Trophoblast cell (in vitro differentiated cells and primary cell): ENCODE results near the gene ARL2BP.

Experiments used
- DNase-seq, 2 donors: peaks; one replicate each; pipeline ENCODE4 v3.0.0-alpha.2; 2016
- H2AFZ ChIP-seq: 2 replicates; pipeline ENCODE4 v1.6.1; 2013; ENCODE audit warnings: low read length, moderate library complexity, mild to moderate bottlenecking; ENCODE audit not compliant: insufficient read depth, poor library complexity
- H2AK5ac ChIP-seq: 2 replicates; pipeline ENCODE4 v1.6.1; 2013; ENCODE audit warnings: mild to moderate bottlenecking, low read length
- H2BK120ac ChIP-seq: 2 replicates; pipeline ENCODE4 v1.6.1; 2013; ENCODE audit warnings: low read length, mild to moderate bottlenecking, moderate library complexity; ENCODE audit not compliant: insufficient read depth, poor library complexity
- H2BK12ac ChIP-seq: 2 replicates; pipeline ENCODE4 v1.6.1; 2013; ENCODE audit warnings: mild to moderate bottlenecking, low read length, moderate library complexity
- H2BK5ac ChIP-seq: 2 replicates; pipeline ENCODE4 v1.6.1; 2013; ENCODE audit warnings: low read length, low read depth, moderate library complexity, mild to moderate bottlenecking; ENCODE audit not compliant: poor library complexity
- H3K14ac ChIP-seq: 2 replicates; pipeline ENCODE4 v1.6.1; 2013; ENCODE audit warnings: mild to moderate bottlenecking, low read length
- H3K18ac ChIP-seq: 2 replicates; pipeline ENCODE4 v1.6.1; 2013; ENCODE audit warnings: mild to moderate bottlenecking, low read length
- H3K23ac ChIP-seq: 2 replicates; pipeline ENCODE4 v1.6.1; 2013; ENCODE audit warnings: low read length
- H3K27ac ChIP-seq: 2 replicates; pipeline ENCODE4 v1.5.1; 2013; ENCODE audit warnings: low read depth, mild to moderate bottlenecking, inconsistent platforms, low read length, moderate library complexity
- H3K27me3 ChIP-seq: 2 replicates; pipeline ENCODE4 v1.6.1; 2013; ENCODE audit warnings: inconsistent platforms, mild to moderate bottlenecking, low read length, moderate library complexity; ENCODE audit not compliant: insufficient read depth
- H3K36me3 ChIP-seq, 2 experiments: 1 replicate in 1 of 2; 2 replicates in 1 of 2; pipeline ENCODE4 v1.6.1; 2013; ENCODE audit warnings: low read length in 2 of 2, mild to moderate bottlenecking in 2 of 2, moderate library complexity in 1 of 2; ENCODE audit not compliant: insufficient read depth in 2 of 2, control insufficient read depth in 1 of 2
- H3K4ac ChIP-seq: 2 replicates; pipeline ENCODE4 v1.6.1; 2013; ENCODE audit warnings: low read depth, mild to moderate bottlenecking, low read length, moderate library complexity
- H3K4me1 ChIP-seq, 2 experiments: 1 replicate in 1 of 2; 2 replicates in 1 of 2; pipeline ENCODE4 v1.6.1; 2013; ENCODE audit warnings: low read length in 2 of 2, mild to moderate bottlenecking in 2 of 2, moderate library complexity in 1 of 2; ENCODE audit not compliant: insufficient read depth in 2 of 2, control insufficient read depth in 1 of 2
- H3K4me2 ChIP-seq: 2 replicates; pipeline ENCODE4 v1.6.1; 2013; ENCODE audit warnings: inconsistent platforms, mild to moderate bottlenecking, low read length, moderate library complexity
- H3K4me3 ChIP-seq: 2 replicates; pipeline ENCODE4 v1.5.1; 2013; ENCODE audit warnings: mild to moderate bottlenecking, low read depth, low read length, inconsistent platforms
- H3K79me1 ChIP-seq: one replicate; pipeline ENCODE4 v1.6.1; 2013; ENCODE audit warnings: low read length
- H3K79me2 ChIP-seq: 2 replicates; pipeline ENCODE4 v1.6.1; 2013; ENCODE audit warnings: low read length, mild to moderate bottlenecking; ENCODE audit not compliant: control insufficient read depth, insufficient read depth, poor library complexity
- H3K9ac ChIP-seq: 2 replicates; pipeline ENCODE4 v1.6.1; 2013; ENCODE audit warnings: mild to moderate bottlenecking, low read length
- H3K9me3 ChIP-seq: 2 replicates; pipeline ENCODE4 v1.6.1; 2013; ENCODE audit warnings: low read depth, mild to moderate bottlenecking, control low read depth, inconsistent platforms, low read length; ENCODE audit not compliant: insufficient read depth
- H4K12ac ChIP-seq: 2 replicates; pipeline ENCODE4 v1.6.1; 2013; ENCODE audit warnings: low read depth, mild to moderate bottlenecking, low read length, moderate library complexity
- H4K8ac ChIP-seq: 2 replicates; pipeline ENCODE4 v1.6.1; 2013; ENCODE audit warnings: low read depth, mild to moderate bottlenecking, low read length, moderate library complexity
- H4K91ac ChIP-seq: one replicate; pipeline ENCODE4 v1.6.1; 2013; ENCODE audit warnings: low read depth, mild to moderate bottlenecking, low read length, moderate library complexity
- WGBS: extraction: QIAGEN DNeasy Blood & Tissue Kit; methylation state at CpG from one replicate; pipeline ENCODE4 v1.1.7; 2013; ENCODE audit warnings: missing lambda C conversion rate; ENCODE audit not compliant: insufficient read length, insufficient coverage; ENCODE audit errors: extremely low coverage; 5-methylcytosine and 5-hydroxymethylcytosine counted together

The ARL2BP gene

DNA sequence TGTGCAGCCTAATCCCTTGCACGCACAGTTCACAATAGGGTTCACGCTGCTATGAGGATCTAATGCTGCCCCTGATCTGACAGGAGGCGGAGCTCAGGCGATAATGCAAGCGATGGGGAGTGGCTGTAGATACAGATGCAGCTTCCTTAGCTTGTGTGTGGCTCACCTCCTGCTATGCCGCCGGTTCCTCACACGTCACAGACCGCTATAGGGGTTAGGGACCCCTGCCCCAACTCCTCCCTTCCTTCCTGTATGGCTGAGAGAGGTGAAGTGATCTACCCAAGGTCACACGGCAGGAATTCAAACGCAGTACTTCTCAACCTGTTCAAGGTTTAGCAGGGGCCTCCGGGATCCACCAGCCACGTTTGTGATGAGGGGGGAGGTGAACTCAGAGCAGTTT lies 52.8 kb downstream of the ARL2BP start:
- Histone ChIP-seq H4K8ac (no peak overlapping the region), H3K9me3 (no peaks in the 10 kb centered on the region), H2BK5ac (no peak overlapping the region), H3K4me3 (no peak overlapping the region), H2BK12ac (no peak overlapping the region), H3K36me3 (no peaks in the 10 kb centered on the region), H3K27ac (no peak overlapping the region), H2BK120ac (no peak overlapping the region), H3K4ac (no peak overlapping the region), H3K18ac (no peak overlapping the region), H3K4me2 (no peak overlapping the region), H3K79me1 (peaks cover 3% of the 10 kb centered on the region), H3K79me2 (no peaks in the 10 kb centered on the region), H3K9ac (no peak overlapping the region), H2AK5ac (no peak overlapping the region), H3K23ac (no peak overlapping the region), H2AFZ (no peak overlapping the region), H3K4me1 (peaks cover 5 to 7% of the 10 kb centered on the region in 2 experiments), H4K91ac (no peak overlapping the region), H3K27me3 (peaks cover 2% of the 10 kb centered on the region), H3K14ac (no peak overlapping the region), H4K12ac (no peak overlapping the region)
- WGBS, result no CpG with 5 or more reads among the region's 13 CpGs
- no peak for DNase-seq

DNA sequence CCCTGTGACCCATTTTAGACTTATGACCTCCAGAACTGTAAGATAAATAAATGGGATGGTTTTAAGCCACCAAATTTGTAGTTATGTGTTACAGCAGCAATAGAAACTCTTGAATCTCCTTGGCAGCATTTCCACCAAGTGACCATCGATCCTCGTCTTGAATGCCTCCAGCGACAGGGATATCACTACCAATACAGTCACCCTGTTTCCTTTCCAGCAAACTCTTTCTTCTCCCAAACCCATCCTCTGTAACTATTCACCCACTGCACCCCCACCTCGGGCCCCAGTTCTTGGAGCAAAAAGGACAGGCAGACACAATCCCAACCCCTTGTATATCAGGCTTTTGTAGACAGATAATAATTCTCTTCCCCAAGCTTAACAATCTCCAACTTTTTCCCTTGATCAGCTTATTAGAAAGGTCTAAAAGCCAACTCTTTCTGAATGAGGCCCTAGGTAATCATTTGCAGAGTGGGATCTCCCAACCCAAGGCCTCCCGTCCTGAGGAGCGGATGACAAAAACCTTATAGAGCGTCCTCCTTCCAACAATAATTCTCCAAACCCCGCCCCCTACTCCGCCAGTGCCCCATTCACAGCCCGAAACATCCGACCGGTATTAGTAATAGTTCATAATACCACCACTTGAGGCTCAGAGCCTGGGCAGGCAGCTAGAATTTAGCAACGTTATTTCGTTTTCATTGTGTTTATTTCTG lies 54.1 kb downstream of the ARL2BP start:
- no peak overlapping the region for H4K91ac ChIP-seq
- no peak overlapping the region for H4K12ac ChIP-seq
- H2BK5ac ChIP-seq, result no peak overlapping the region
- H3K14ac ChIP-seq, result no peak overlapping the region
- WGBS, result no CpG with 5 or more reads among the region's 14 CpGs
- H2BK120ac ChIP-seq, result no peak overlapping the region
- no peak overlapping the region for H2AFZ ChIP-seq
- peak overlapping the region; percentile 70 for H4K8ac ChIP-seq
- H3K18ac ChIP-seq, result no peak overlapping the region
- peaks cover 11% of the 10 kb centered on the region for H3K79me1 ChIP-seq
- H2AK5ac ChIP-seq, result no peak overlapping the region
- peak overlapping the region; percentile 56 for H3K4me3 ChIP-seq
- no peak overlapping the region for H3K9ac ChIP-seq
- H3K27me3 ChIP-seq, result peaks cover 2% of the 10 kb centered on the region
- peaks cover 14% of the 10 kb centered on the region in 2 experiments for H3K4me1 ChIP-seq
- no peak overlapping the region for H3K27ac ChIP-seq
- H3K36me3 ChIP-seq, result no peaks in the 10 kb centered on the region
- no peak overlapping the region for H3K4ac ChIP-seq
- H3K9me3 ChIP-seq, result no peaks in the 10 kb centered on the region
- no peak overlapping the region for H2BK12ac ChIP-seq
- DNase-seq, result no peak
- peaks cover 4% of the 10 kb centered on the region for H3K79me2 ChIP-seq
- peak overlapping the region; percentile 61 for H3K4me2 ChIP-seq
- no peak overlapping the region for H3K23ac ChIP-seq

DNA sequence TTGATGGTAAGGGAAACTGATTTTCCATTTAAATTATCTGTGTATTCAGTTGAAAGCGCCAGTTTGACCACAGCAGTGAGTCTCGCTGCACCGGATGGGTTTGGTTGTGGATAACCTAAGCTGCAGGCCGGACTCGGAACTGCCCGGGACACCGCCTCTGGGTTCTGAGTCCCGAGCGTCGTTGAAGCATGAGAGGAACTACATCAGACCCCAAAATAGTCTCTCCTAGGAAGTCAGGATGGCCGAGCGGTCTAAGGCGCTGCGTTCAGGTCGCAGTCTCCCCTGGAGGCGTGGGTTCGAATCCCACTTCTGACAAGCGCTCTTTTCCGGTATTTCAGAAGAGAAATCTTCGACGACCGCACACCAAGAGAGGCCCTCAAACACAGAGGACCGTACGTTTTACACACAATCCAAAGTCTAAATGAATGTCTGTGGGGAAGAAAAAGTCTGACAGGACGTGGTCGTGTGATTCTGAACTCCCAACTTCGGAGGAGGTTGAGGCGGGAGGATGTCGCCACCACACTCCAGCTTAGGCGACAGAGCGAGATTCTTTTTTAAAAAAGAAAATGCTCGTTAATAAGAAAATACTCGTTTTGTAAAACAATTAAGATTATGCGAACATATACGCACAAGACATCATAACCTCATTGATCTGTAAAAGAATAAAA lies 54.8 kb downstream of the ARL2BP start:
- H3K9ac ChIP-seq, result no peak overlapping the region
- no peak overlapping the region for H3K23ac ChIP-seq
- no peak overlapping the region for H2BK12ac ChIP-seq
- H3K4ac ChIP-seq, result no peak overlapping the region
- no peak overlapping the region for H4K91ac ChIP-seq
- H3K14ac ChIP-seq, result no peak overlapping the region
- peaks cover 4% of the 10 kb centered on the region for H3K79me2 ChIP-seq
- peak overlapping the region; percentile 70 for H4K8ac ChIP-seq
- peak overlapping the region; percentile 56 for H3K4me3 ChIP-seq
- H3K27ac ChIP-seq, result peak overlapping the region; percentile 60
- peak; percentile 88 to 92 for DNase-seq
- H3K4me1 ChIP-seq, result peaks cover 20% of the 10 kb centered on the region in 2 experiments
- H3K9me3 ChIP-seq, result no peaks in the 10 kb centered on the region
- H3K4me2 ChIP-seq, result peak overlapping the region; percentile 61
- H2AK5ac ChIP-seq, result no peak overlapping the region
- WGBS, result no CpG with 5 or more reads among the region's 35 CpGs
- H2BK120ac ChIP-seq, result no peak overlapping the region
- H3K79me1 ChIP-seq, result peaks cover 13% of the 10 kb centered on the region
- H3K36me3 ChIP-seq, result no peaks in the 10 kb centered on the region
- H4K12ac ChIP-seq, result no peak overlapping the region
- no peak overlapping the region for H3K18ac ChIP-seq
- H2BK5ac ChIP-seq, result no peak overlapping the region
- peaks cover 2% of the 10 kb centered on the region for H3K27me3 ChIP-seq
- no peak overlapping the region for H2AFZ ChIP-seq

DNA sequence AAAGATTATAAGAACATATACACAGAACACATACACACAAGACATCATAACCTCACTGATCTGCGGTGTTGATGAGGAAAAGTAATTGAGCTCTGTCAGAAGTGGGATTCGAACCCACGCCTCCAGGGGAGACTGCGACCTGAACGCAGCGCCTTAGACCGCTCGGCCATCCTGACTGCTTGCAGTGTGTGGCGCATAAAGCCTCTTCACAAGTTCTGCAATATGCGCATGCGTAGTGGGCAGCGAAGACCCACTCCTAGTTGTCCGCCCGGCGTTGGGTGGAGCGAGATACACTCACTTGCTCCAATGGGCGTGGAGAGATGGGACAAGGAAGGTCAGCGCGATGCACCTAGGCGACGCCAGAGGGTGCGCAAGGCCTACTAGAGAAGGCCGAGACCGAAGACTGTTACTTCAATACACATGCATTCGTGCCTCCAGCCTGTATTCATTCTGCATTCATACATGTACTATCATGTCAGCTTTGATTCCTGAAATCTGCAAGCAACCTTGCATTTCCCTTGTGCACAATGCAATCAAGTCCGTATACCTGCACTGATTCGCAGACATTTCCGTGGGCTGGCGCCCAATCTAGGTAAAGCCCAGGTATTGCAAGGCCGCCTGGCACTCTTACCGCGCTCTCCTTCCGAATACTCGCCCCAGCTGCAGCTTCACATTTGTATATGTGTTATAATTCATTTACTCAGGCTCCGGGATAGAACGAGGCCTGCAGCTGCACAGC lies 55.5 kb downstream of the ARL2BP start:
- peaks cover 20% of the 10 kb centered on the region in 2 experiments for H3K4me1 ChIP-seq
- H4K91ac ChIP-seq, result no peak overlapping the region
- no peak overlapping the region for H4K12ac ChIP-seq
- H3K18ac ChIP-seq, result no peak overlapping the region
- H3K4me3 ChIP-seq, result no peak overlapping the region
- no peak overlapping the region for H3K4ac ChIP-seq
- peaks cover 2% of the 10 kb centered on the region for H3K27me3 ChIP-seq
- no CpG with 5 or more reads among the region's 36 CpGs for WGBS
- H2AFZ ChIP-seq, result peak overlapping the region; percentile 48
- no peaks in the 10 kb centered on the region for H3K36me3 ChIP-seq
- no peak overlapping the region for H2BK5ac ChIP-seq
- no peak overlapping the region for H3K23ac ChIP-seq
- H3K27ac ChIP-seq, result no peak overlapping the region
- no peak overlapping the region for H3K9ac ChIP-seq
- H3K79me2 ChIP-seq, result peaks cover 4% of the 10 kb centered on the region
- H3K14ac ChIP-seq, result no peak overlapping the region
- DNase-seq, result peak; percentile 99 to 100
- H4K8ac ChIP-seq, result peak overlapping the region; percentile 7
- no peaks in the 10 kb centered on the region for H3K9me3 ChIP-seq
- H2AK5ac ChIP-seq, result no peak overlapping the region
- H2BK12ac ChIP-seq, result no peak overlapping the region
- H3K4me2 ChIP-seq, result peak overlapping the region; percentile 72
- peaks cover 13% of the 10 kb centered on the region for H3K79me1 ChIP-seq
- H2BK120ac ChIP-seq, result no peak overlapping the region
